Hypothalamus (tissue), 51 donors: Measurements from ENCODE around the gene DOCK7.
"Not testable (repeated sequence)": the region's sequence is repeated elsewhere in the genome, so short reads cannot be mapped to it uniquely, and the experiment has no call there.

Experiments used
- DNase-seq, 51 donors: peaks; one replicate each; lab custom pipeline; 2025; lab: John Stamatoyannopoulos, UW

Gene DOCK7, protein sequence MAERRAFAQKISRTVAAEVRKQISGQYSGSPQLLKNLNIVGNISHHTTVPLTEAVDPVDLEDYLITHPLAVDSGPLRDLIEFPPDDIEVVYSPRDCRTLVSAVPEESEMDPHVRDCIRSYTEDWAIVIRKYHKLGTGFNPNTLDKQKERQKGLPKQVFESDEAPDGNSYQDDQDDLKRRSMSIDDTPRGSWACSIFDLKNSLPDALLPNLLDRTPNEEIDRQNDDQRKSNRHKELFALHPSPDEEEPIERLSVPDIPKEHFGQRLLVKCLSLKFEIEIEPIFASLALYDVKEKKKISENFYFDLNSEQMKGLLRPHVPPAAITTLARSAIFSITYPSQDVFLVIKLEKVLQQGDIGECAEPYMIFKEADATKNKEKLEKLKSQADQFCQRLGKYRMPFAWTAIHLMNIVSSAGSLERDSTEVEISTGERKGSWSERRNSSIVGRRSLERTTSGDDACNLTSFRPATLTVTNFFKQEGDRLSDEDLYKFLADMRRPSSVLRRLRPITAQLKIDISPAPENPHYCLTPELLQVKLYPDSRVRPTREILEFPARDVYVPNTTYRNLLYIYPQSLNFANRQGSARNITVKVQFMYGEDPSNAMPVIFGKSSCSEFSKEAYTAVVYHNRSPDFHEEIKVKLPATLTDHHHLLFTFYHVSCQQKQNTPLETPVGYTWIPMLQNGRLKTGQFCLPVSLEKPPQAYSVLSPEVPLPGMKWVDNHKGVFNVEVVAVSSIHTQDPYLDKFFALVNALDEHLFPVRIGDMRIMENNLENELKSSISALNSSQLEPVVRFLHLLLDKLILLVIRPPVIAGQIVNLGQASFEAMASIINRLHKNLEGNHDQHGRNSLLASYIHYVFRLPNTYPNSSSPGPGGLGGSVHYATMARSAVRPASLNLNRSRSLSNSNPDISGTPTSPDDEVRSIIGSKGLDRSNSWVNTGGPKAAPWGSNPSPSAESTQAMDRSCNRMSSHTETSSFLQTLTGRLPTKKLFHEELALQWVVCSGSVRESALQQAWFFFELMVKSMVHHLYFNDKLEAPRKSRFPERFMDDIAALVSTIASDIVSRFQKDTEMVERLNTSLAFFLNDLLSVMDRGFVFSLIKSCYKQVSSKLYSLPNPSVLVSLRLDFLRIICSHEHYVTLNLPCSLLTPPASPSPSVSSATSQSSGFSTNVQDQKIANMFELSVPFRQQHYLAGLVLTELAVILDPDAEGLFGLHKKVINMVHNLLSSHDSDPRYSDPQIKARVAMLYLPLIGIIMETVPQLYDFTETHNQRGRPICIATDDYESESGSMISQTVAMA (N-terminal part only)

GRCh38 chr1:62687903-62688686, at the start of gene DOCK7:
Gene DOCK7, minus strand, starts transcription at chr1:62688386. Its CDS starts 122 bp downstream, at chr1:62688264.
- peak in 48 of 51 donors; percentile 22 to 79 (median 60) for DNase-seq

GRCh38 chr1:62735491-62736171, 47.4 kb upstream of the DOCK7 start:
- no peak for DNase-seq

DNA sequence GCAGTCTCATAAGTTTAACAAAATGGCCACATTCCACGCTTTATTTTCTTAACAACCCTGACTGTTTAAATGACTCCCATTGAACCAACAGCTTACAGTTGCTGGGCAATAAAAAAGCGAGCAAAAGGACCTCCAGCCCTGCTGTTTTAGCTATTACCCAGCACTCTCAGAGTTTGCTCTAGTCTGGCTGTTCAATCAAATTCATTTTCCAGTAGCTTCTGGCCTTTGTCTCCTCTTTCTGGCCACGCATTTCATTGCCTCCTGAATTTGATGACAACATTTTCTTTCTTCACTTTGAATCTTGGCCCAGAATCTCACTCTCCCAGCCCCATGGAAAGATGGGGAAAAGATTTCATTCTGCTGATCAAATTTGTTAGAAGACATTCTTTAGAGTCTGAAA, 44.1 kb upstream of the DOCK7 start:
- peak in 1 of 51 donors; percentile 9 for DNase-seq

GRCh38 chr1:62728963-62729362, 40.8 kb upstream of the DOCK7 start:
- no peak for DNase-seq

DNA sequence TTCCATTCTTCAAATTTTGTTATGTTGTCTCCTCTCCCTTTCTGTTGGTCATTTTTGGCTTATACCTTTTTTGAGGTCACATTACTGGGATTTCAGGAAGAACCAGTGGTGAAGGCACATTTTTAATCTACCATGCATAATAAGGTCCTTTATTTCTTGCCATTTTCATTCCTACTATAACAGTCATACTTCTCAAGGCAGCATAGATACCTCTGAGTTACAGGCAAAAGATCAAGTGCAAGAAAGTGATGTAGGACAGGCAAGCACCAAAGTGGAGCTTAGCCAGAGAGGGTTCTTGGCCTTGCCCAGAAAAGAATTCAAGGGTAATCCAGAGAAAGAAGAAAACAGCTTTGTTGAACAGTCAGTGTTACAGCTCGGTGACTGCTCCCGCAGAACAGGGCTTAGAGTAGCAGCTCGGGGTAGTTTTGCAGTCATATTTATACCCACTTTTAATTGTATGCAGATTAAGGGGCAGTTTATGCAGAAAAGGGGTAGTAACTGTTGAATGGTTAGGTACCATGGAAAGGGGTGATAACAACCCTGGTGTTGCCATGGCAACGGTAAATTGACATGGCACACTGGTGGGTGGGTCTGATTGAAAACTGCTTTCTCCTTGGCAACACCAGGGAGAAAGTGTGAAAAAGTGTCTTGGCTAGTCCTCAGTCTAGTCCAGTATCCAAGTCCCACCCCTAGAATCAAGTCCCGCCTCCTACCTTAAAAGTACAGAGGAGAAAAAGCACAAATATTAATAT, 39.6 kb upstream of the DOCK7 start:
- peak in 1 of 51 donors; percentile 13 for DNase-seq

GRCh38 chr1:62726011-62726442, 37.8 kb upstream of the DOCK7 start:
- peak in 2 of 51 donors; percentile 19 to 24 for DNase-seq

- peak in 1 of 51 donors; percentile 45 for DNase-seq
These were observed 37.1 kb upstream of the DOCK7 start for GRCh38 chr1:62725255-62725654.

DNA sequence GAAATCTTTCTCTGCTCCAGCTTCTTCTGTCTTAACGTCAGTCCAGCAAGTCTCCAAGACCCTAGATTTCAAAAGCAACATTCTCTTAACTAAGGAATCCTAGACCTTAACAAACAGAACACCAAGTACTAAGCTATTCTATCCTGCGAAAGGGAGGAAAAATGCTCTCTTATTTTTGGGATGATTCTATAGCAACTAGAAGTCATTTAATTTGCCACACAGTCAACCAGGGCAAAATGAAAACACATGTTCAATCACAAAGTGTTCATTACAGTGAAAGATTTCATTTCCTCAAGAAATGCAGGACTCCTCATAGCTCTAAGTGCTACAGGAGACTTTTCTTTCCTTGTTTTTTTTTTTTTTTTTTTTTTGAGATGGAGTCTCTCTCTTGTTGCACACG, 36.2 kb upstream of the DOCK7 start:
- no peak for DNase-seq

GRCh38 chr1:62723883-62724282, 35.7 kb upstream of the DOCK7 start:
- no peak for DNase-seq

DNA sequence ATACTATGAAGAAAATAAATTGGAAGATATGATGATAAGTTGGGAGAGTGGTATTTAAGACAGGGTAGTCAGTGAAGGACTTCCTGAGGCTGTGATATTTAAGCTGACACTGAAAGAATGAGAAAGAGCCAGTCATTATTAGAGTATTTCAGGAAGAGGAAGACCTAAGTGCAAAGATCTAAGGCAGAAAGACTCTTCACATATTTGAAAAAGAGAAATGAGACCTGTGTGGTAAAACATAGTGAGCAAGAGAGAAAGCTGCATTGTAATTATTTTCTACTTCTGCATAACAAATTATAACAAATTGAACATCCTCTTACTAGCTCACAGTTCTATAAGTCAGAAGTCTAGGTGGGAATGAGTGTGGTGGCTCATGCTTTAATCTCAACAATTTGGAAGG, 34.6 kb upstream of the DOCK7 start:
- no peak for DNase-seq

DNA sequence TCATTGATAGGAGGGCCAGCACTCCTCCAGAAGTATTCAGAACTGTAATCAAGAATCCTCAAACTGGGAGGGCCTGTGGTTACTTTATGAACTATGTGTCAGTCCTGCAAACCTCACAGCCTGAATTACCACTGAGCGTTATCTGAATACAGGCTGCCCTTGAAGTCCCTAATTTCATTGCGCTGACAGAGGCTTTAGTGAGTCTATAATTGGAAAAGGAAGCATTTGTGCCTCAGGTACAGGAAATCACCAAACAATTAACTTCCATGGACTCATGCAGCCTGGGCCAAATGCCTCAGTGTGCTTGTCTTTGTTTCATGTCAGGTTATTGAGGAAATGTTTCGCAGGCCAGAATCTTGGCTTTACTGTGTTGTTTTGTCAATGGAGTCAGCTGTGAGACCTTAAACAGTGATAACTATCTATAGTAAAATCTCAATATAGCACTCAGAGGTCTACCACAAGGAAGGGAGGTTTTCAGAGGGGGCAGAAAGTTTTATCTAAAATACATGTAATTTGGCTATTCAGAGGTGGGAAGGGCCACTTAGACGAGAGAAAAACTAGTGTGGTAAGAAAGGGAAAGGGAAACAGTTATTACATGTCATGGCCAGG, 32.9 kb upstream of the DOCK7 start:
- DNase-seq = no peak

DNA sequence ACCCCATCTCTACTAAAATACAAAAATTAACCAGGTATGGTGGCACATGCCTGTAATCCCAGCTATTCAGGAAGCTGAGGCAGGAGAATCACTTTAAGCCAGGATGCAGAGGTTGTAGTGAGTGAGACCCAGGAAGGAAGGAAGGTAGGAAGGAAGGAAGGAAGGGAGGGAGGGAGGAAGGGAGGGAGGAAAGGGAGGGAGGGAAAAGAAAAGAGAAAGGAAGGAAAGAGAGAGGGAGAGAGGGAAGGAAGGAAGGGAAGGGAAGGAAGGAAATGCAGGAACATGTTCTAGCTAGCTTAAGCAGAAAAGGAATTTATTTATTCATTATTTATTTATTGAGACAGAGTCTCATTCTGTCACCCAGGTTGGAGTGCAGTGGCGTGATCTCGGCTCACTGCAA, 30.2 kb upstream of the DOCK7 start:
- DNase-seq = not testable (repeated sequence)

DNA sequence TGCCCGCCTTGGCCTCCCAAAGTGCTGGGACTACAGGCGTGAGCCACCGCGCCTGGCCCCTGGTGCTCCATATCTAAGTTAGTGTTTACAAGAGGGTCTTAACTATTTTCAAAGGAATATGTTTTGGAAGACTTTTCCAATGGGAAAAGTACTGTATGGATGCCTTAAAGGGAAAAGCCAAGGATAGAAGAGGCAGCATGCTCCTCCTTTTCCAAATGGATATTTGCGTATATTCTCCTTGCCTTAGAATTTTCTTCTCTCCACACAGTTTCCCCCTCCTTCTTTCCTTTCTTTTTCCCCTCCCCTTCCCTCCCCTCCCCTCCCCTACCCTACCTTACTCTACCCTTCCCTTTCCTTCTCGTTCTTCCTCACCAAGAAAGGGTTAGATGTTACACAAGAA, 29.3 kb upstream of the DOCK7 start:
- no peak for DNase-seq

DNA sequence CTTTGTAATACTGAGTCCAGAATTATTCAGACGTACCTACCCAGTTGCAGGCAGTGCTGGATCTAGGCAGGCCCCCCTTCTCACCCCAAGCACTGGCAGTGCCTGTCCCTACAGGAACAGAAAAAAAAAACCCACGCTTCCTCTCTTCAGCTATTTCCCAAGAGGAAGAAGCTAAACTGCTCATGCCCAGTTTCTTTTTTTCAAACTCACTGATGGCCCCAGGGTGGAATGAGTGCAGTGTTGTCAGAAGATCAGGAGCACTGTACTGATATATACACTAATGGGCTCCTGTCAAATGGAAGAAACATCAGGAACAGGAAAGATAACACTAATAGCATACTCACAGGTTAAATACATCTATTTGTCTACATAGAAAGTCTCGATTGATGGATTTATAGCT, 28.2 kb upstream of the DOCK7 start:
- no peak for DNase-seq

GRCh38 chr1:62712336-62713243, 24.4 kb upstream of the DOCK7 start:
- DNase-seq = no peak

GRCh38 chr1:62707744-62708120, 19.5 kb upstream of the DOCK7 start:
- no peak for DNase-seq
